ENCODE data around the gene TUBB1.

TUBB1 gene

GRCh38 chr20:59071216-59071615, 52.0 kb downstream of the TUBB1 start:
- no peak overlapping the region for H3K4me3 ChIP-seq (ENCODE audit: low read depth, low read length)
- H3K27me3 ChIP-seq (ENCODE audit: control insufficient read depth, insufficient read depth, low read length): no peaks in the 10 kb centered on the region
- no peak overlapping the region for H3K4me2 ChIP-seq (ENCODE audit: low read length)
- H3K9ac ChIP-seq: no peak overlapping the region
- H3K4me1 ChIP-seq: no peaks in the 10 kb centered on the region
- H3K36me3 ChIP-seq (ENCODE audit: control insufficient read depth, insufficient read depth, low read length): no peaks in the 10 kb centered on the region
- TF ChIP-seq, protein P1, sequence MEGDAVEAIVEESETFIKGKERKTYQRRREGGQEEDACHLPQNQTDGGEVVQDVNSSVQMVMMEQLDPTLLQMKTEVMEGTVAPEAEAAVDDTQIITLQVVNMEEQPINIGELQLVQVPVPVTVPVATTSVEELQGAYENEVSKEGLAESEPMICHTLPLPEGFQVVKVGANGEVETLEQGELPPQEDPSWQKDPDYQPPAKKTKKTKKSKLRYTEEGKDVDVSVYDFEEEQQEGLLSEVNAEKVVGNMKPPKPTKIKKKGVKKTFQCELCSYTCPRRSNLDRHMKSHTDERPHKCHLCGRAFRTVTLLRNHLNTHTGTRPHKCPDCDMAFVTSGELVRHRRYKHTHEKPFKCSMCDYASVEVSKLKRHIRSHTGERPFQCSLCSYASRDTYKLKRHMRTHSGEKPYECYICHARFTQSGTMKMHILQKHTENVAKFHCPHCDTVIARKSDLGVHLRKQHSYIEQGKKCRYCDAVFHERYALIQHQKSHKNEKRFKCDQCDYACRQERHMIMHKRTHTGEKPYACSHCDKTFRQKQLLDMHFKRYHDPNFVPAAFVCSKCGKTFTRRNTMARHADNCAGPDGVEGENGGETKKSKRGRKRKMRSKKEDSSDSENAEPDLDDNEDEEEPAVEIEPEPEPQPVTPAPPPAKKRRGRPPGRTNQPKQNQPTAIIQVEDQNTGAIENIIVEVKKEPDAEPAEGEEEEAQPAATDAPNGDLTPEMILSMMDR (IDR thresholded peaks at IDR 0.05): no peak
- H2AFZ ChIP-seq: no peak overlapping the region
- H3K79me2 ChIP-seq: no peaks in the 10 kb centered on the region
- H3K27ac ChIP-seq: no peak overlapping the region
- H3K9me3 ChIP-seq (ENCODE audit: control insufficient read depth, low read length): no peaks in the 10 kb centered on the region

DNA sequence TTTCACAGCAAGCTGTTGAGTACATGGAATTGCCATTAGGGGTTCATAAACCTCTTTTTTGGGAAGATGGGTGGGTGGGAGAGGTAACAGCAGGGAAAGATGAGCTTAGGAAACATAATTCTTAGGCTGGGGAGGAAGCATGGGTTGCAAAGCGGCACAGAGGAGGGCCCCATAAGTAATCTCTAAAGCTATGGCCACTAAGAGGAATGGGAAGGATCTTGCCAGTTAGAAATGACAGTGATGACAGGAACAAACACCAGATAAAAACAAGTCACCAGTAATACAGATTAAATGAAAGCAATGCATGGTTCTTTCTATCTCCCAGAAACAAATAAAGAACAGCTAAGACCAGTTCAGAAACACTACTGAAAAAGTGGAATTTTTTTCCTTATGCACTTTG, 54.4 kb downstream of the TUBB1 start:
- TF ChIP-seq, protein P1 (IDR thresholded peaks at IDR 0.05): no peak
- H3K9ac ChIP-seq: no peak overlapping the region
- H3K36me3 ChIP-seq (ENCODE audit: control insufficient read depth, insufficient read depth, low read length): no peaks in the 10 kb centered on the region
- H3K27me3 ChIP-seq (ENCODE audit: control insufficient read depth, insufficient read depth, low read length): no peaks in the 10 kb centered on the region
- no peak overlapping the region for H3K4me2 ChIP-seq (ENCODE audit: low read length)
- no peaks in the 10 kb centered on the region for H3K4me1 ChIP-seq
- H3K4me3 ChIP-seq (ENCODE audit: low read depth, low read length): no peak overlapping the region
- H2AFZ ChIP-seq: no peak overlapping the region
- H3K27ac ChIP-seq: no peak overlapping the region
- no peaks in the 10 kb centered on the region for H3K79me2 ChIP-seq
- H3K9me3 ChIP-seq (ENCODE audit: control insufficient read depth, low read length): no peaks in the 10 kb centered on the region

DNA sequence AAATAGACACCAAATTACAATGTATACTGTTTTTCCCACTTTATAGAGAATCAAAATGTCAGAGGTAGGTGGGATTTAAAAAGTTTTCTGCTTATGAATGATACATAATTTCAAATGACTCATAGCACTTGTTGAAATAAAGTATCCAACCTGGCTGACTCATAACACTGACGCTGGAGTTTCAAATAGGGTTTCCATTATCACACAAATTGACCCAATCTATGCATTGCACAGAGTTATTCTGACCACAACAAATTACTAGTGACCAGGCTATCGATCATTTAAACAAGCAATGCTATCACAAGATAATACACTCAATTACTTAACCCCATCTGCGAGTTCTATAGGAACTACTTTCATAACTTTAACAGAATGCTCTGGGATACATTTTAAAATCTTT, 55.2 kb downstream of the TUBB1 start:
- TF ChIP-seq, protein P1 (IDR thresholded peaks at IDR 0.05): no peak

GRCh38 chr20:59075934-59076508, 56.8 kb downstream of the TUBB1 start:
- no peaks in the 10 kb centered on the region for H3K79me2 ChIP-seq
- no peaks in the 10 kb centered on the region for H3K4me1 ChIP-seq
- H3K4me3 ChIP-seq (ENCODE audit: low read depth, low read length): no peak overlapping the region
- H3K9me3 ChIP-seq (ENCODE audit: control insufficient read depth, low read length): no peaks in the 10 kb centered on the region
- no peak overlapping the region for H2AFZ ChIP-seq
- H3K27ac ChIP-seq: no peak overlapping the region
- no peaks in the 10 kb centered on the region for H3K27me3 ChIP-seq (ENCODE audit: control insufficient read depth, insufficient read depth, low read length)
- no peak overlapping the region for H3K9ac ChIP-seq
- H3K36me3 ChIP-seq (ENCODE audit: control insufficient read depth, insufficient read depth, low read length): no peaks in the 10 kb centered on the region
- TF ChIP-seq, protein P1 (IDR thresholded peaks at IDR 0.05): no peak
- H3K4me2 ChIP-seq (ENCODE audit: low read length): no peak overlapping the region

More for the DNA sequence above, 55.2 kb downstream of the TUBB1 start:
- H3K9me3 ChIP-seq (ENCODE audit: control insufficient read depth, low read length): no peaks in the 10 kb centered on the region
- H3K27me3 ChIP-seq (ENCODE audit: control insufficient read depth, insufficient read depth, low read length): no peaks in the 10 kb centered on the region
- H3K79me2 ChIP-seq: no peaks in the 10 kb centered on the region
- H3K4me2 ChIP-seq (ENCODE audit: low read length): no peak overlapping the region
- H3K9ac ChIP-seq: no peak overlapping the region
- no peak overlapping the region for H2AFZ ChIP-seq
- no peaks in the 10 kb centered on the region for H3K4me1 ChIP-seq
- H3K27ac ChIP-seq: no peak overlapping the region
- no peak overlapping the region for H3K4me3 ChIP-seq (ENCODE audit: low read depth, low read length)
- no peaks in the 10 kb centered on the region for H3K36me3 ChIP-seq (ENCODE audit: control insufficient read depth, insufficient read depth, low read length)
